A549 (cell line): ENCODE measurements around the gene ZNF608. TPM values are rescaled to one million over a fixed set of nuclear protein-coding genes. Genes with fewer than 3 reads are reported as not detected.

Experiments
- ATAC-seq, 2 experiments: fragments of 200-7000 bp in 1 of 2; fragments of >200 bp in 1 of 2; cut with Nextera tagmentation in 1 of 2; cut with Tn5 transposase in 1 of 2; 3 replicates each; pipeline versions ENCODE4 v1.8.0 to v1.9.1; 2018 to 2020; ENCODE audit warnings: mild to moderate bottlenecking in 1 of 2, moderate library complexity in 1 of 2
- CTCF ChIA-PET: fragments of 300-600 bp; sonication (Branson Sonifier 250); formaldehyde crosslinking; extraction: SDS; loops from one replicate; lab custom pipeline; 2021; ENCODE audit warnings: antibody characterized with exemption, inconsistent platforms; lab: Yijun Ruan, JAX
- POLR2A ChIA-PET: fragments of 350-600 bp; formaldehyde crosslinking; extraction: SDS; loops from one replicate; lab custom pipeline; 2021; ENCODE audit warnings: antibody characterized with exemption, inconsistent platforms; lab: Yijun Ruan, JAX
- DNase-seq, 2 experiments: peaks; one replicate each; pipeline versions ENCODE4 v3.0.0 to v3.0.0-alpha.2; 2011 to 2016; ENCODE audit warnings: low read depth in 1 of 2, low spot score in 1 of 2
- FAIRE-seq: peaks from 2 replicates; lab custom pipeline; 2011; peaks lifted over from hg19 to GRCh38; lab: Jason Lieb, UNC
- H3K27ac ChIP-seq, 2 experiments: fragments of >200 bp; sonication (Bioruptor Twin); formaldehyde crosslinking; 3 replicates each; pipeline ENCODE4 v1.5.1; 2016 to 2017
- H3K4me1 ChIP-seq: fragments of >200 bp; sonication (Bioruptor Twin); formaldehyde crosslinking; 3 replicates; pipeline ENCODE4 v1.6.1; 2016
- H3K4me2 ChIP-seq: fragments of >200 bp; sonication (Bioruptor Twin); formaldehyde crosslinking; 3 replicates; pipeline ENCODE4 v1.6.1; 2016
- H3K4me3 ChIP-seq: fragments of >200 bp; sonication (Bioruptor Twin); formaldehyde crosslinking; 3 replicates; pipeline ENCODE4 v1.5.1; 2016
- H3K9me3 ChIP-seq: fragments of >200 bp; sonication (Bioruptor Twin); formaldehyde crosslinking; 3 replicates; pipeline ENCODE4 v1.6.1; 2016
- BHLHE40 ChIP-seq: IDR thresholded peaks from 2 replicates; pipeline ENCODE4 v1.6.1; 2012; ENCODE audit warnings: low read depth, low read length, inconsistent platforms
- FOSL2 ChIP-seq, 2 experiments: fragments of 450-650 bp in 1 of 2; fragments of >200 bp in 1 of 2; sonication (Bioruptor Twin) in 1 of 2; formaldehyde crosslinking; IDR thresholded peaks; 2 replicates each; pipeline versions ENCODE4 v1.5.0 to v1.6.1; 2016 to 2020; ENCODE audit warnings: mild to moderate bottlenecking in 1 of 2, moderate library complexity in 1 of 2
- GATA3 ChIP-seq: IDR thresholded peaks from 2 replicates; pipeline ENCODE4 v1.6.1; 2012; ENCODE audit warnings: borderline replicate concordance
- HDAC2 ChIP-seq: fragments of 200-600 bp; sonication (generic); IDR thresholded peaks from 2 replicates; pipeline ENCODE4 v1.6.1; 2016
- HES2 ChIP-seq: fragments of >200 bp; sonication (Bioruptor Twin); formaldehyde crosslinking; IDR thresholded peaks from 2 replicates; pipeline ENCODE4 v1.6.1; 2016
- HEYL ChIP-seq: fragments of 250-450 bp; sonication (Bioruptor Pico); IDR thresholded peaks from 2 replicates; pipeline ENCODE4 v1.8.0; 2021; ENCODE audit warnings: mild to moderate bottlenecking, moderate library complexity
- HMGXB4 ChIP-seq: fragments of 250-450 bp; sonication (Bioruptor Pico); IDR thresholded peaks from 2 replicates; pipeline ENCODE4 v1.5.0; 2021; ENCODE audit warnings: mild to moderate bottlenecking, moderate library complexity, borderline replicate concordance
- HOXA7 ChIP-seq: fragments of 250-450 bp; sonication (Bioruptor Pico); IDR thresholded peaks from 2 replicates; pipeline ENCODE4 v1.5.0; 2020; ENCODE audit warnings: mild to moderate bottlenecking, moderate library complexity
- JUN ChIP-seq, 2 experiments: fragments of >200 bp; sonication (Bioruptor Twin); formaldehyde crosslinking; IDR thresholded peaks; 2 replicates in 1 of 2; 3 replicates in 1 of 2; pipeline ENCODE4 v1.6.1; 2016 to 2017
- MAFK ChIP-seq: fragments of 450-650 bp; IDR thresholded peaks from 2 replicates; pipeline ENCODE4 v1.6.1; 2014; ENCODE audit not compliant: partially characterized antibody
- MAX ChIP-seq: IDR thresholded peaks from 2 replicates; pipeline ENCODE4 v1.6.1; 2012
- NPAS2 ChIP-seq: fragments of 250-450 bp; sonication (Bioruptor Pico); IDR thresholded peaks from 2 replicates; pipeline ENCODE4 v1.8.0; 2022; ENCODE audit warnings: mild to moderate bottlenecking, moderate library complexity, borderline replicate concordance
- NR3C1 ChIP-seq: fragments of >200 bp; sonication (Bioruptor Twin); formaldehyde crosslinking; IDR thresholded peaks from 3 replicates; pipeline ENCODE4 v1.6.1; 2017
- POLR2AphosphoS2 ChIP-seq: conservative IDR thresholded peaks from 2 replicates; pipeline ENCODE4 v1.6.1; 2012; ENCODE audit warnings: low read length, improper control_type of control experiment, inconsistent platforms
- RAD21 ChIP-seq, 2 experiments: fragments of >200 bp in 1 of 2; sonication (Bioruptor Twin) in 1 of 2; formaldehyde crosslinking in 1 of 2; IDR thresholded peaks in 1 of 2; conservative IDR thresholded peaks in 1 of 2; 2 replicates in 1 of 2; 3 replicates in 1 of 2; pipeline ENCODE4 v1.6.1; 2012 to 2018; ENCODE audit warnings: inconsistent platforms in 1 of 2
- RCOR1 ChIP-seq: fragments of 150-350 bp; IDR thresholded peaks from 2 replicates; pipeline ENCODE4 v1.6.1; 2014; ENCODE audit warnings: antibody characterized with exemption, low read length, low read depth
- RFX5 ChIP-seq: fragments of 450-650 bp; IDR thresholded peaks from 2 replicates; pipeline ENCODE4 v1.7.1; 2014; ENCODE audit warnings: antibody characterized with exemption, mild to moderate bottlenecking, moderate library complexity
- RNF2 ChIP-seq: fragments of 200-600 bp; sonication (generic); IDR thresholded peaks from 2 replicates; pipeline ENCODE4 v1.6.1; 2016; ENCODE audit warnings: low read depth, mild to moderate bottlenecking, antibody characterized with exemption, moderate library complexity, borderline replicate concordance
- SMC3 ChIP-seq: fragments of >200 bp; sonication (Bioruptor Twin); formaldehyde crosslinking; IDR thresholded peaks from 3 replicates; pipeline ENCODE4 v1.6.1; 2018; ENCODE audit warnings: inconsistent platforms
- TFCP2L1 ChIP-seq: fragments of 250-450 bp; sonication (Bioruptor Pico); IDR thresholded peaks from 2 replicates; pipeline ENCODE4 v1.5.0; 2021; ENCODE audit warnings: mild to moderate bottlenecking
- TP53 ChIP-seq: fragments of 250-450 bp; sonication (Bioruptor Pico); IDR thresholded peaks from 2 replicates; pipeline ENCODE4 v1.5.0; 2021; ENCODE audit warnings: mild to moderate bottlenecking, moderate library complexity
- ZC3H11A ChIP-seq: fragments of 450-650 bp; IDR thresholded peaks from 2 replicates; pipeline ENCODE4 v1.6.1; 2014; ENCODE audit warnings: antibody characterized with exemption, mild to moderate bottlenecking
- ZNF302 ChIP-seq: fragments of 250-450 bp; sonication (Bioruptor Pico); IDR thresholded peaks from 2 replicates; pipeline ENCODE4 v1.9.0; 2021; ENCODE audit warnings: inconsistent platforms, mild to moderate bottlenecking, moderate library complexity
- WGBS: methylation state at CpG from one replicate; pipeline ENCODE4 v1.1.6; 2017; ENCODE audit errors: missing lambda C conversion rate; 5-methylcytosine and 5-hydroxymethylcytosine counted together
- polyA plus RNA-seq, 4 experiments: library from polyadenylated mRNA; depleted of rRNA in 3 of 4; stranded (reverse); fragments of >200 nt; fragmentation: RNase III in 1 of 4; extraction: RNeasy Plus Mini Kit Qiagen cat#74134 plus additional on column Dnase treatment in 1 of 4; gene quantifications; 2 replicates in 3 of 4; 3 replicates in 1 of 4; pipeline ENCODE4 v1.2.3, GENCODE V29; 2011 to 2017

ZNF608 gene
- polyA plus RNA-seq, 2 of the 4 experiments (the other 2 are of a cell fraction) = 0.77 to 1.8 TPM

GRCh38 chr5:124703995-124704394 is 42.4 kb downstream of the ZNF608 start (continued):
- TF ChIP-seq JUN (IDR thresholded peaks at IDR 0.05) = no peak
- no peak for TF ChIP-seq ZC3H11A
- no peak for TF ChIP-seq RFX5
- no peak for TF ChIP-seq HOXA7 (CRISPR knock-in tag)
- no peak for TF ChIP-seq BHLHE40

GRCh38 chr5:124702525-124702924 is 43.9 kb downstream of the ZNF608 start:
- ATAC-seq (no peak), FAIRE-seq (no peak), DNase-seq (no peak)
- ChIA-PET CTCF (no interaction called here), POLR2A (no interaction called here)
- Histone ChIP-seq H3K9me3 (no peaks in the 10 kb centered on the region), H3K27ac (no peak overlapping the region), H3K4me2 (no peak overlapping the region), H3K4me1 (no peaks in the 10 kb centered on the region), H3K4me3 (no peak overlapping the region)
- TF ChIP-seq HES2 (no peak), HDAC2 (no peak), NPAS2 (CRISPR knock-in tag) (no peak), MAFK (no peak), RAD21 (conservative IDR thresholded peaks at IDR 0.05 in 1 of 2, IDR thresholded peaks at IDR 0.05 in 1 of 2) (no peak), TFCP2L1 (CRISPR knock-in tag) (no peak), HMGXB4 (CRISPR knock-in tag) (no peak), RCOR1 (no peak), SMC3 (no peak), FOSL2 (IDR thresholded peaks at IDR 0.05) (no peak), FOSL2 (CRISPR knock-in tag; IDR thresholded peaks at IDR 0.05) (no peak), RFX5 (no peak)
- WGBS = 72% methylated on average over 2 of the region's 2 CpGs

- H3K9me3 ChIP-seq = no peaks in the 10 kb centered on the region
- TF ChIP-seq GATA3 = no peak
- TF ChIP-seq NPAS2 (CRISPR knock-in tag) = no peak
- ChIA-PET POLR2A (no interaction called here), CTCF (no interaction called here)
- ATAC-seq (no peak), FAIRE-seq (no peak), DNase-seq (no peak)
- 80% methylated on average over 6 of the region's 6 CpGs for WGBS
- H3K27ac ChIP-seq = no peak overlapping the region
- no peak overlapping the region for H3K4me2 ChIP-seq
- no peak overlapping the region for H3K4me3 ChIP-seq
- H3K4me1 ChIP-seq = no peaks in the 10 kb centered on the region
Observed at GRCh38 chr5:124701873-124702425, 44.5 kb downstream of the ZNF608 start.

- no peak for TF ChIP-seq ZNF302 (CRISPR knock-in tag)
- no peak for TF ChIP-seq TP53
- no peak for TF ChIP-seq HEYL (CRISPR knock-in tag)
- TF ChIP-seq POLR2AphosphoS2 = no peak
- TF ChIP-seq BHLHE40 = no peak
- TF ChIP-seq MAX = no peak
- TF ChIP-seq RNF2 = no peak
- TF ChIP-seq NR3C1 = no peak
- no peak for TF ChIP-seq HOXA7 (CRISPR knock-in tag)
- no peak overlapping the region for H3K4me2 ChIP-seq
- ChIA-PET CTCF (no interaction called here), POLR2A (no interaction called here)
- H3K4me3 ChIP-seq = no peak overlapping the region
- ATAC-seq (no peak), DNase-seq (no peak), FAIRE-seq (no peak)
- no peaks in the 10 kb centered on the region for H3K4me1 ChIP-seq
- H3K9me3 ChIP-seq = no peaks in the 10 kb centered on the region
- 93% methylated on average over 9 of the region's 9 CpGs for WGBS
- no peak overlapping the region for H3K27ac ChIP-seq
Observed at GRCh38 chr5:124701016-124701415, 45.4 kb downstream of the ZNF608 start.
